HCT116 (cell line): Measurements from ENCODE around the gene TMEM269. TPM values are rescaled to one million over a fixed set of nuclear protein-coding genes. Genes with fewer than 3 reads are reported as not detected.

Experiments
- ATAC-seq: fragments of 200-7000 bp; cut with Tn5 transposase; 2 replicates; pipeline ENCODE4 v1.9.1; 2020; ENCODE audit warnings: mild to moderate bottlenecking, moderate library complexity
- BruUV-seq: library from RNA; stranded (reverse); fragments of 400-500 nt; replicated peaks from 2 replicates; lab custom pipeline; 2021; lab: Mats Ljungman, UMichigan
- CTCF ChIA-PET: fragments of 300-600 bp; sonication (Branson Sonifier 250); formaldehyde crosslinking; loops from one replicate; lab custom pipeline; 2021; ENCODE audit warnings: antibody characterized with exemption; lab: Charles Lee
- POLR2A ChIA-PET: fragments of 300-600, 350-600 bp; sonication (Branson Sonifier 250); formaldehyde crosslinking; loops from one replicate; lab custom pipeline; 2021; ENCODE audit warnings: antibody characterized with exemption; lab: Charles Lee
- RAD21 ChIA-PET, 2 experiments: fragments of 300-600 bp; sonication (Branson Sonifier 250); formaldehyde crosslinking; loops; one replicate each; lab custom pipeline; 2023; ENCODE audit warnings: low total read pairs in 2 of 2; ENCODE audit not compliant: uncharacterized antibody in 2 of 2, unreplicated experiment in 2 of 2, low non-redundant PET in 1 of 2; lab: Charles Lee
- DNase-seq: peaks from one replicate; pipeline ENCODE4 v3.0.0-alpha.2; 2010; ENCODE audit warnings: low read depth, low spot score
- H2AFZ ChIP-seq: fragments of 200-600 bp; shearing (Covaris generic), sonication (generic); 2 replicates; pipeline ENCODE4 v1.6.1; 2017; ENCODE audit warnings: low read depth, mixed run types, mixed read lengths, antibody characterized with exemption, low read length; ENCODE audit not compliant: poor library complexity, severe bottlenecking
- H3K27ac ChIP-seq: 2 replicates; pipeline ENCODE4 v1.5.1; 2012; ENCODE audit warnings: low read depth, low read length
- H3K27me3 ChIP-seq: fragments of 200-600 bp; sonication (generic); 2 replicates; pipeline ENCODE4 v1.6.1; 2016; ENCODE audit warnings: mixed run types, low read length, mixed read lengths; ENCODE audit not compliant: insufficient read depth
- H3K36me3 ChIP-seq, 2 experiments: fragments of 200-500 bp in 1 of 2; fragments of 200-600 bp in 1 of 2; sonication (Bioruptor generic) in 1 of 2; sonication (generic) in 1 of 2; 2 replicates each; pipeline versions ENCODE4 v1.5.1 to v1.6.1; 2014 to 2016; ENCODE audit warnings: low read length in 2 of 2, inconsistent platforms in 1 of 2, mixed read lengths in 1 of 2, mixed run types in 1 of 2; ENCODE audit not compliant: insufficient read depth in 2 of 2, control insufficient read depth in 1 of 2
- H3K4me1 ChIP-seq, 2 experiments: fragments of 200-600 bp in 1 of 2; sonication (generic) in 1 of 2; 2 replicates each; pipeline versions ENCODE4 v1.5.1 to v1.6.1; 2012 to 2017; ENCODE audit warnings: low read length in 2 of 2, inconsistent platforms in 1 of 2, mild to moderate bottlenecking in 1 of 2, mixed read lengths in 1 of 2, mixed run types in 1 of 2, moderate library complexity in 1 of 2; ENCODE audit not compliant: insufficient read depth in 2 of 2, control insufficient read depth in 1 of 2
- H3K4me2 ChIP-seq: fragments of 200-600 bp; sonication (generic); 2 replicates; pipeline ENCODE4 v1.6.1; 2017; ENCODE audit warnings: mixed run types, low read length, mixed read lengths
- H3K4me3 ChIP-seq, 2 experiments: fragments of 200-600 bp in 1 of 2; sonication (generic) in 1 of 2; replicated peaks in 1 of 2; 2 replicates each; pipeline ENCODE4 v1.5.1; 2011 to 2016; ENCODE audit warnings: low read length in 2 of 2, control low read depth in 1 of 2, low read depth in 1 of 2, mild to moderate bottlenecking in 1 of 2, mixed read lengths in 1 of 2, mixed run types in 1 of 2
- H3K79me2 ChIP-seq: fragments of 200-600 bp; sonication (generic); 2 replicates; pipeline ENCODE4 v1.6.1; 2017; ENCODE audit warnings: mild to moderate bottlenecking, mixed run types, low read length, moderate library complexity, mixed read lengths; ENCODE audit not compliant: insufficient read depth
- H3K9ac ChIP-seq: fragments of 200-600 bp; sonication (generic); 2 replicates; pipeline ENCODE4 v1.6.1; 2016; ENCODE audit warnings: low read length, mixed read lengths
- H3K9me2 ChIP-seq: fragments of 200-600 bp; sonication (generic), shearing (Covaris generic); 2 replicates; pipeline ENCODE4 v1.6.1; 2017; ENCODE audit warnings: mixed run types, mild to moderate bottlenecking, moderate library complexity; ENCODE audit not compliant: insufficient read depth
- H3K9me3 ChIP-seq, 2 experiments: fragments of 200-500 bp in 1 of 2; fragments of 200-600 bp in 1 of 2; sonication (Bioruptor generic) in 1 of 2; sonication (generic) in 1 of 2; 2 replicates each; pipeline ENCODE4 v1.6.1; 2014 to 2017; ENCODE audit warnings: low read length in 2 of 2, mixed read lengths in 2 of 2, inconsistent platforms in 1 of 2, low read depth in 1 of 2, mild to moderate bottlenecking in 1 of 2, mixed run types in 1 of 2, moderate library complexity in 1 of 2; ENCODE audit not compliant: control insufficient read depth in 1 of 2, insufficient read depth in 1 of 2
- H4K20me1 ChIP-seq: fragments of 200-600 bp; sonication (generic), shearing (Covaris generic); 2 replicates; pipeline ENCODE4 v1.6.1; 2017; ENCODE audit warnings: mixed run types, mild to moderate bottlenecking, moderate library complexity; ENCODE audit not compliant: insufficient read depth
- EZH2 ChIP-seq: fragments of 200-600 bp; sonication (generic); IDR thresholded peaks from 2 replicates; pipeline ENCODE4 v1.6.1; 2017; ENCODE audit warnings: antibody characterized with exemption, mixed run types
- EZH2phosphoT487 ChIP-seq: fragments of 200-600 bp; IDR thresholded peaks from 2 replicates; pipeline ENCODE4 v1.6.1; 2018; ENCODE audit warnings: antibody characterized with exemption, borderline replicate concordance
- FOSL1 ChIP-seq: IDR thresholded peaks from 2 replicates; pipeline ENCODE4 v1.6.1; 2012; ENCODE audit warnings: low read depth
- JUND ChIP-seq: IDR thresholded peaks from 2 replicates; pipeline ENCODE4 v1.6.1; 2012
- POLR2A ChIP-seq: IDR thresholded peaks from 2 replicates; pipeline ENCODE4 v1.7.0; 2011; ENCODE audit warnings: borderline replicate concordance; ENCODE audit not compliant: insufficient read depth, insufficient read length; ENCODE audit errors: extremely low read depth
- RAD21 ChIP-seq: IDR thresholded peaks from 2 replicates; pipeline ENCODE4 v1.6.1; 2012; ENCODE audit warnings: low read depth, mild to moderate bottlenecking
- ZFX ChIP-seq: fragments of 450-650 bp; IDR thresholded peaks from 2 replicates; pipeline ENCODE4 v1.6.1; 2017
- intact Hi-C: fragments of 100-400 bp; cut with micrococcal nuclease; formaldehyde crosslinking; loops from 2 replicates; pipeline ENCODE4 v1.10.0; 2022
- total RNA-seq: library from RNA; stranded (reverse); gene quantifications from one replicate; pipeline ENCODE4 v1.2.1, GENCODE V29; 2021; ENCODE audit not compliant: unreplicated experiment

The TMEM269 gene
- total RNA-seq, 1 experiment from 2014 or later, result 0.34 TPM

- intact Hi-C loops, result no loop called here
- RAD21 ChIA-PET, result no interaction called here
- DNase-seq, result no peak
- H3K4me1 ChIP-seq, result no peaks in the 10 kb centered on the region
- CTCF ChIA-PET, result no interaction called here
- no peaks in the 10 kb centered on the region for H3K36me3 ChIP-seq
- no peaks in the 10 kb centered on the region for H3K9me3 ChIP-seq
- no peak overlapping the region for H3K27ac ChIP-seq
- no peak overlapping the region for H3K9ac ChIP-seq
- BruUV-seq, result no TSS peak
- POLR2A ChIA-PET, result no interaction called here
- H2AFZ ChIP-seq, result no peak overlapping the region
- TF ChIP-seq FOSL1 (no peak), POLR2A (no peak), EZH2 (no peak), EZH2phosphoT487 (no peak)
- no peak overlapping the region for H3K4me2 ChIP-seq
- no peaks in the 10 kb centered on the region for H3K9me2 ChIP-seq
- no peak overlapping the region for H3K4me3 ChIP-seq
- H4K20me1 ChIP-seq, result no peaks in the 10 kb centered on the region
- ATAC-seq, result no peak
- no peaks in the 10 kb centered on the region for H3K27me3 ChIP-seq
- no peaks in the 10 kb centered on the region for H3K79me2 ChIP-seq
These were observed 45.8 kb downstream of the TMEM269 start for GRCh38 chr1:42830631-42831030.

- no peak for DNase-seq
- intact Hi-C loops, result no loop called here
- Histone ChIP-seq H3K9me2 (no peaks in the 10 kb centered on the region), H3K9me3 (no peaks in the 10 kb centered on the region), H3K36me3 (no peaks in the 10 kb centered on the region), H3K9ac (no peak overlapping the region), H3K4me1 (no peaks in the 10 kb centered on the region), H3K27me3 (no peaks in the 10 kb centered on the region), H3K79me2 (no peaks in the 10 kb centered on the region), H3K4me3 (no peak overlapping the region), H2AFZ (no peak overlapping the region), H4K20me1 (no peaks in the 10 kb centered on the region), H3K27ac (no peak overlapping the region), H3K4me2 (no peak overlapping the region)
- ChIA-PET POLR2A (interaction anchor here (1.1 kb wide), 2 partner anchors 9 to 10 kb away, joined by 3 to 4 read pairs; no protein-coding TSS in a partner anchor), CTCF (interaction anchor here (1.7 kb wide), 1 partner anchor 15 kb away, joined by 6 read pairs; the partner anchor contains the start of gene ZNF691), RAD21 (interaction anchor here in 1 of 2 experiments (0.8 kb wide), 1 partner anchor 203 kb away, joined by 3 read pairs; no protein-coding TSS in a partner anchor)
- no peak for ATAC-seq
- no TSS peak for BruUV-seq
- no peak for TF ChIP-seq RAD21
- TF ChIP-seq ZFX, result no peak
- no peak for TF ChIP-seq JUND
These were observed 46.5 kb downstream of the TMEM269 start for GRCh38 chr1:42831273-42831672.
